ENCODE measurements around the gene RIMS1. TPM values are rescaled to one million over a fixed set of nuclear protein-coding genes. Genes with fewer than 3 reads are reported as not detected.

The RIMS1 gene
- total RNA-seq, 1 experiment from 2014 or later, result 1.1 TPM

DNA sequence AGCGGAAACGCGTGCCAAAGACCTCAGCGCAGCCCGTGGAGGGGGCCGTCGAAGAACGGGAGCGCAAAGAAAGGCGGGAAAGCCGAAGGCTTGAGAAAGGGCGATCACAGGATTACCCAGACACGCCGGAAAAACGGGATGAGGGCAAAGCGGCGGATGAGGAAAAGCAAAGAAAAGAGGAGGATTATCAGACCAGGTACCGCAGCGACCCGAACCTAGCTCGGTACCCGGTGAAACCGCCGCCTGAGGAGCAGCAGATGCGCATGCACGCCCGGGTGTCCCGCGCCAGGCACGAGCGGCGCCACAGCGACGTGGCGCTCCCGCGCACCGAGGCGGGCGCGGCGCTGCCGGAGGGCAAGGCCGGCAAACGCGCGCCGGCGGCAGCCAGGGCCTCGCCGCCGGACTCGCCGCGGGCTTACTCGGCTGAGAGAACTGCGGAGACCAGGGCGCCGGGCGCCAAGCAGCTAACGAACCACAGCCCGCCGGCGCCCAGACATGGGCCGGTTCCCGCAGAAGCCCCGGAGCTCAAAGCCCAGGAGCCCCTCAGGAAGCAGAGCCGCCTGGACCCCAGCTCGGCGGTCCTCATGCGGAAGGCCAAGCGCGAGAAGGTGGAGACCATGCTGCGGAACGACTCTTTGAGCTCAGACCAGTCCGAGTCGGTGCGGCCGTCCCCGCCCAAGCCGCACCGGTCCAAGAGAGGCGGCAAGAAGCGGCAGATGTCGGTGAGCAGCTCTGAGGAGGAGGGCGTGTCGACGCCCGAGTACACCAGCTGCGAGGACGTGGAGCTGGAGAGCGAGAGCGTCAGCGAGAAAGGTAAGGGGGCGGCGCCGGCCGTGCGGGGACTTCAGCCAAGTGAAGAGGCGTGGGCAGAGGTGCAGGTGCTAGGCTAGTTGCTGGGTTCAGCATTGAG is 296.2 kb downstream of the RIMS1 start (continued):
- TF ChIP-seq E2F5 (CRISPR knock-in tag; IDR thresholded peaks at IDR 0.05) (peak; percentile 75), MYBL2 (CRISPR knock-in tag; IDR thresholded peaks at IDR 0.05) (0 out of 2 replicates have a peak, but pooled peaks have one; percentile 75), ATF3 (CRISPR knock-in tag; conservative IDR thresholded peaks at IDR 0.05) (0 out of 2 replicates have a peak, but pooled peaks have one; percentile 5), AFF4 (CRISPR knock-in tag; IDR thresholded peaks at IDR 0.05; ENCODE audit: borderline replicate concordance) (0 out of 2 replicates have a peak, but pooled peaks have one; percentile 50), ZNF281 (CRISPR knock-in tag; IDR thresholded peaks at IDR 0.05) (peak; percentile 85), CREM (CRISPR knock-in tag; IDR thresholded peaks at IDR 0.05) (peak; percentile 45; the same call in 1 of the 2 replicates), ZNF138 (CRISPR knock-in tag; conservative IDR thresholded peaks at IDR 0.05) (peak; percentile 52; the same call in 1 of the 2 replicates), ATF1 (CRISPR knock-in tag; IDR thresholded peaks at IDR 0.05) (no peak), TEAD1 (CRISPR knock-in tag; IDR thresholded peaks at IDR 0.05) (peak; percentile 81), ZNF532 (CRISPR knock-in tag; IDR thresholded peaks at IDR 0.05; ENCODE audit: borderline replicate concordance) (no peak), NFATC4 (CRISPR knock-in tag; IDR thresholded peaks at IDR 0.05) (no peak), ZNF423 (CRISPR knock-in tag; IDR thresholded peaks at IDR 0.05) (no peak), ZNF232 (CRISPR knock-in tag; IDR thresholded peaks at IDR 0.05) (peak; percentile 78; the same call in 1 of the 2 replicates), CBFB (CRISPR knock-in tag; IDR thresholded peaks at IDR 0.05; ENCODE audit: low read depth) (no peak)
- TF ChIP-seq, protein P1, sequence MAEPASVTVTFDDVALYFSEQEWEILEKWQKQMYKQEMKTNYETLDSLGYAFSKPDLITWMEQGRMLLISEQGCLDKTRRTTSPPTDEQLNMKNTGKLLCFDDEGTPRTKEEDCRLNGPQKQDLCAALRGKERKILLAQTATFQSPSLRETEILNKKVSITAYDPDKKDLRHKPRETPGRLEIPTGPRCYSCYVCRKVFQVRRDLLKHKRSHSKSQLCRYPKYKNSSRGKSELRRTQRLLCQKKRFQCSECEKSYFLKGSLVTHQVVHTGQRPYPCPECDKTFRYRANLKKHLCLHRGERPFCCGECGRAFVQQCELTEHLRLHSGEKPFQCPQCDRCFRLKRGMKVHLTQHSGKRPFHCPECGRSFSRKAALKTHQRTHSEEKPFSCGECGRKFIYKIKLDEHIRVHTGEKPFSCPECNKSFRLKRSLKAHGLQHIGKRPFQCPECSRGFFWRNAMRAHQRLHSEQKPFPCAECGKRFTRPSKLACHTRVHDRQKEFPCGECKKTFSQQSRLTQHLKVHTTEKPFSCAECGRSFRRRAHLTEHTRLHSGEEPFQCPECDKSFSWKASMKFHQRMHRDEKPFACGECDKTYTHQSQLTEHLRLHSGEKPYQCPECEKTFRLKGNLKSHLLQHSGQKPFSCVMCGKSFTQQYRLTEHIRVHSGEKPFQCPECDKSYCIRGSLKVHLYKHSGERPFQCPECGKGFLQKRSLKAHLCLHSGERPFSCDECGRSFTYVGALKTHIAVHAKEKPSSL (CRISPR knock-in tag; conservative IDR thresholded peaks at IDR 0.05), result no peak
- TF ChIP-seq, protein P2, sequence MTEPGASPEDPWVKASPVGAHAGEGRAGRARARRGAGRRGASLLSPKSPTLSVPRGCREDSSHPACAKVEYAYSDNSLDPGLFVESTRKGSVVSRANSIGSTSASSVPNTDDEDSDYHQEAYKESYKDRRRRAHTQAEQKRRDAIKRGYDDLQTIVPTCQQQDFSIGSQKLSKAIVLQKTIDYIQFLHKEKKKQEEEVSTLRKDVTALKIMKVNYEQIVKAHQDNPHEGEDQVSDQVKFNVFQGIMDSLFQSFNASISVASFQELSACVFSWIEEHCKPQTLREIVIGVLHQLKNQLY (CRISPR knock-in tag; IDR thresholded peaks at IDR 0.05), result 0 out of 2 replicates have a peak, but pooled peaks have one; percentile 28
- TF ChIP-seq, protein P3, sequence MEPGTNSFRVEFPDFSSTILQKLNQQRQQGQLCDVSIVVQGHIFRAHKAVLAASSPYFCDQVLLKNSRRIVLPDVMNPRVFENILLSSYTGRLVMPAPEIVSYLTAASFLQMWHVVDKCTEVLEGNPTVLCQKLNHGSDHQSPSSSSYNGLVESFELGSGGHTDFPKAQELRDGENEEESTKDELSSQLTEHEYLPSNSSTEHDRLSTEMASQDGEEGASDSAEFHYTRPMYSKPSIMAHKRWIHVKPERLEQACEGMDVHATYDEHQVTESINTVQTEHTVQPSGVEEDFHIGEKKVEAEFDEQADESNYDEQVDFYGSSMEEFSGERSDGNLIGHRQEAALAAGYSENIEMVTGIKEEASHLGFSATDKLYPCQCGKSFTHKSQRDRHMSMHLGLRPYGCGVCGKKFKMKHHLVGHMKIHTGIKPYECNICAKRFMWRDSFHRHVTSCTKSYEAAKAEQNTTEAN (CRISPR knock-in tag; IDR thresholded peaks at IDR 0.05), result peak; percentile 70; the same call in 1 of the 2 replicates

All from WTC11 (cell line).